Glutamatergic neuron (in vitro differentiated cells): Measurements from ENCODE around the gene AK1. TPM values are rescaled to one million over a fixed set of nuclear protein-coding genes. Genes with fewer than 3 reads are reported as not detected.
"Not testable (repeated sequence)": the region's sequence is repeated elsewhere in the genome, so short reads cannot be mapped to it uniquely, and the experiment has no call there.

Experiments used
- DNase-seq: peaks from one replicate; pipeline ENCODE4 v3.0.0; 2022
- H3K27ac Mint-ChIP-seq: one replicate; pipeline ENCODE4 v1.8.0; 2020; ENCODE audit warnings: mild to moderate bottlenecking, mixed read lengths, inconsistent platforms; ENCODE audit not compliant: unreplicated experiment
- H3K27me3 Mint-ChIP-seq: one replicate; pipeline ENCODE4 v1.8.0; 2020; ENCODE audit warnings: mild to moderate bottlenecking, moderate library complexity, mixed read lengths, inconsistent platforms; ENCODE audit not compliant: unreplicated experiment
- H3K36me3 Mint-ChIP-seq: one replicate; pipeline ENCODE4 v1.8.0; 2020; ENCODE audit warnings: mild to moderate bottlenecking, mixed read lengths, inconsistent platforms; ENCODE audit not compliant: unreplicated experiment
- H3K4me1 Mint-ChIP-seq: one replicate; pipeline ENCODE4 v1.8.0; 2020; ENCODE audit warnings: mild to moderate bottlenecking, low read depth, mixed read lengths, inconsistent platforms; ENCODE audit not compliant: unreplicated experiment
- H3K4me3 Mint-ChIP-seq: one replicate; pipeline ENCODE4 v1.8.0; 2020; ENCODE audit warnings: mild to moderate bottlenecking, mixed read lengths, inconsistent platforms; ENCODE audit not compliant: unreplicated experiment
- H3K9me3 Mint-ChIP-seq: one replicate; pipeline ENCODE4 v1.8.0; 2020; ENCODE audit warnings: mild to moderate bottlenecking, moderate library complexity, mixed read lengths, inconsistent platforms; ENCODE audit not compliant: unreplicated experiment
- total RNA-seq: library from RNA; stranded (reverse); fragmentation: NEBNext Ultra II Directional; extraction: Animal tissue kit (Norgen Biotek cat#: 25700); gene quantifications from one replicate; pipeline ENCODE4 v1.2.1, GENCODE V29; 2021; ENCODE audit not compliant: unreplicated experiment
- TF ChIP-seq, protein P1 (sequence below): fragments of 200-600 bp; sonication (generic); IDR thresholded peaks from one replicate; pipeline ENCODE4 v1.5.0; 2021; ENCODE audit not compliant: partially characterized antibody, unreplicated experiment

The AK1 gene
- total RNA-seq, 1 donor from 2014 or later = 121 TPM

DNA sequence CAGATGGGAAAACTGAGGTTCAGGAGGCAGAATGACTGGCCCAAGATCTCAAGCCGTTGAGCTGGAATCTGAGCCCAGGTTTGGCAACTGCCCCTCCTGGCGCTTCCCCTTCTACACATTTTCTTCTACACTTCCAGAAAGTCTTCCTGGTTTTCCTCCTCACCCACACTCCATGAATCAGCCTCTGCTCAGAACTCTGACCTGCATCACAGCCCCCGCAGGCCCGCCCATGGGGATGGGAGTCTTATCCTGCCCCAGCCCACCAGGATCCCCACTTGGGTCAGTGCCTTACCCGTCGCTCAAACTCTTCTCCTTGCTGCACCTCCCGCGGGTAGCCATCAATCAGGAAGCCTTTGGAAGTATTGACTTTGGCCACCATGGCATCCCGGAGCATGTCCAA lies 5.9 kb downstream of the AK1 start:
- H3K4me1 Mint-ChIP-seq = peaks cover 4% of the 10 kb centered on the region
- H3K27ac Mint-ChIP-seq = no peak overlapping the region
- H3K9me3 Mint-ChIP-seq = peaks cover 2% of the 10 kb centered on the region
- peaks cover 4% of the 10 kb centered on the region for H3K36me3 Mint-ChIP-seq
- H3K27me3 Mint-ChIP-seq = peaks cover 10% of the 10 kb centered on the region
- DNase-seq = no peak
- H3K4me3 Mint-ChIP-seq = no peak overlapping the region
- TF ChIP-seq, protein P1, sequence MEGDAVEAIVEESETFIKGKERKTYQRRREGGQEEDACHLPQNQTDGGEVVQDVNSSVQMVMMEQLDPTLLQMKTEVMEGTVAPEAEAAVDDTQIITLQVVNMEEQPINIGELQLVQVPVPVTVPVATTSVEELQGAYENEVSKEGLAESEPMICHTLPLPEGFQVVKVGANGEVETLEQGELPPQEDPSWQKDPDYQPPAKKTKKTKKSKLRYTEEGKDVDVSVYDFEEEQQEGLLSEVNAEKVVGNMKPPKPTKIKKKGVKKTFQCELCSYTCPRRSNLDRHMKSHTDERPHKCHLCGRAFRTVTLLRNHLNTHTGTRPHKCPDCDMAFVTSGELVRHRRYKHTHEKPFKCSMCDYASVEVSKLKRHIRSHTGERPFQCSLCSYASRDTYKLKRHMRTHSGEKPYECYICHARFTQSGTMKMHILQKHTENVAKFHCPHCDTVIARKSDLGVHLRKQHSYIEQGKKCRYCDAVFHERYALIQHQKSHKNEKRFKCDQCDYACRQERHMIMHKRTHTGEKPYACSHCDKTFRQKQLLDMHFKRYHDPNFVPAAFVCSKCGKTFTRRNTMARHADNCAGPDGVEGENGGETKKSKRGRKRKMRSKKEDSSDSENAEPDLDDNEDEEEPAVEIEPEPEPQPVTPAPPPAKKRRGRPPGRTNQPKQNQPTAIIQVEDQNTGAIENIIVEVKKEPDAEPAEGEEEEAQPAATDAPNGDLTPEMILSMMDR = no peak

DNA sequence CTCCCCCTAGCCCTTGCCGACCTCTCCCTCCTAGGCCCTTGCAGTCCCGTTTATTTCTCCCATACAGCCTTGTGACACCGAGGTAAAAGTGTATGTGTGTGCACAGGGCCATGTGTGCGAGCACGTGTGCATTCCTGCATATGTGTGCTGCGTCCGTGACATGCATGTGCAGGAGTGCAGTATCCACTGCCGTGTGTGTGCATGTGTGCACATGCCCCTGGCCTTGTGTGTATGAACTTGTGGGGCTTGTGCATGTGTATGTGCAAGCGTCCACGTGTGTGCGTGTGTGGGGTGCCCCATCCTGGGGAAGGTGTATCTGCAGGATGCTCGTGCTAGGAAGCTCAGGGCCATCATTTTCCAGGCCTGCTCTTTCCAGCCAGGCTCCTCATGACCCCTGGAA lies 6.6 kb downstream of the AK1 start:
- Mint-ChIP-seq H3K27ac (no peak overlapping the region), H3K9me3 (peaks cover 2% of the 10 kb centered on the region), H3K27me3 (peaks cover 10% of the 10 kb centered on the region), H3K36me3 (peaks cover 4% of the 10 kb centered on the region), H3K4me3 (no peak overlapping the region), H3K4me1 (peaks cover 4% of the 10 kb centered on the region)
- TF ChIP-seq, protein P1 = no peak
- DNase-seq = no peak

DNA sequence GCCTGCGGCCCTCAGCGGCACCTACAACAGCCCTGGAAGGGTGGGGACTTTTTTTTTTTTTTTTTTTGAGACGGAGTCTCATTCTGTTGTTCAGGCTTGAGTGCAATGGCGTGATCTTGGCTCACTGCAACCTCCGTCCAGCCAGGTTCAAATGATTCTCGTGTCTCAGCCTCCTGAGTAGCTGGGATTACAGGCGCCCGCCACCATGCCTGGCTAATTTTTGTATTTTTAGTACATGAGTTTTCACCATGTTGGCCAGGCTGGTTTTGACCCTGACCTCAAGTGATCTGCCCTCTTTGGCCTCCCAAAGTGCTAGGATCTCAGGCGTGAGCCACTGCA lies 7.4 kb downstream of the AK1 start:
- not testable (repeated sequence) for H3K9me3 Mint-ChIP-seq, H3K27ac Mint-ChIP-seq, H3K27me3 Mint-ChIP-seq, H3K36me3 Mint-ChIP-seq, DNase-seq, H3K4me3 Mint-ChIP-seq, H3K4me1 Mint-ChIP-seq

DNA sequence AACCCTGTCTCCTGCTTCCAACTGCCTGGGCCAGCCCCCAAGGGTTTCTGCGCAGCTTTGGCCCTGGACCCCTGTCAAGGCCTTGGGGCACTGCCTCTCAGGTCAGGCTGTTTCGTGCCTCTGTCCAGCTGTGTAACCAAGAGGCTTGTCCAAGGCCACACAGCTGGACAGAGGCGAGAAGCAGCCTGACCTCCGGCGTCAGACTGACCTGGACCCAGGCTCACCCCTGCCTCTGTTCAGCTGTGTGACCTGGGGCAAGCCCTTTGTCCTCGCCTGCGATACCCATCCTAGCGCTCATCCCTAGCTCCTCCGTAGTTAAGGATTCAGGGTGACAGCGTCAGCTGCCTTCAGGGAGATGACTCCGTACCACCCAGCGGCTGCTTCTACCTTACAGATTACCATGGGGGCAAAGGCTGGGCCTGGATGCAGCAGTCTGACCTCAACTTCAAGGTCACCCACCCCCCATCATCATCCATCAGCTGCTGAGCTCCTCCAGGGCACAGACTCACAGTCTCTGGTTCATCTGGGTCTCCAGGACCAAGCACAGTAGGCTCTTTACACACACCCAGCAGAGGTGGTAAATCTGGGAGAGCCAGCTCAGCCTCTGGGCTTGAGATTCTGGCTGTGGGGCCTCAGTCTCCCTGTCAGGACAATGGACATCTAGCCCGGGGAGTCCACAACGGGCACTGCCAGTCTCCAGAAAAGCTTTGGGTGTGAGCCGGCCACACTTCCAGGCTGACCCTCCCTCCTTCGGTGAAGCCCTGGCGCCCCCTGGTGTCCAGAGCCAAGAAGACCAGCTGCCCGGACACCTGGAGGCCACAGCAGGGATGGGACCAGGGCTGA lies 7.9 kb downstream of the AK1 start:
- Mint-ChIP-seq H3K27me3 (peaks cover 10% of the 10 kb centered on the region), H3K4me3 (no peak overlapping the region), H3K27ac (peak overlapping the region; percentile 28), H3K36me3 (peaks cover 4% of the 10 kb centered on the region), H3K9me3 (peaks cover 2% of the 10 kb centered on the region), H3K4me1 (no peaks in the 10 kb centered on the region)
- DNase-seq = peak; percentile 98
- TF ChIP-seq, protein P1 = peak; percentile 86

DNA sequence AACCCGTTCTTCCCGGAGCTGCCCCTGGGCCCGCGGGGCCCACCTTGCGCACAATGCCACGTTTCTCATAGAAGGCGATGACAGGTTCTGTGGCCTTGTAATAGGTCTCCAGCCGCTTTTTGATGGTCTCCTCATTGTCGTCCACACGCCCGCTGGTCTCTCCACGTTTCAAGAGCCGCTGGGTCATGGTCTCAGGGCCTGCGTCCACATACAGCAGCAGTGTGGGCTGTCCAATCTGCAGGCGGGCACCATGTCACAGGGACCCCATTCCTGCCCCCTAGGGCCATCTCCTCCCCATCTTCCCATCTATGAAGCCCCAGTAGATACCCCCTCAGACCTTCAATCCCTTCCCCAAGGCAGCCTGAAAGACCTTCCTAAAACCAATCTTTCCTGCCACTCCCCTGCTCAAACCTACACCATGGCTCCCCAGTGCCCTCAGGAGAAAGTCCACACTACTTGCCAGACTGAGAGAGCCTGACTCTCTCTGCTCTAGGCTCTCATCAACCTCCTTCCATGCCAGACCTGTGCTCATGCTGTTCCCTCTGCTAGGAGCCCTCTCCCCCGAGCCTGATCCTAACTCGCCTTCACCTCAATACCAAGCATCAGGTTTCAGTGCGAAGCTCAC lies 9.1 kb downstream of the AK1 start:
- H3K27ac Mint-ChIP-seq = no peak overlapping the region
- H3K27me3 Mint-ChIP-seq = peaks cover 10% of the 10 kb centered on the region
- peaks cover 4% of the 10 kb centered on the region for H3K36me3 Mint-ChIP-seq
- peaks cover 2% of the 10 kb centered on the region for H3K9me3 Mint-ChIP-seq
- H3K4me3 Mint-ChIP-seq = no peak overlapping the region
- DNase-seq = no peak
- TF ChIP-seq, protein P1 = no peak
- H3K4me1 Mint-ChIP-seq = no peaks in the 10 kb centered on the region
